ENCODE results near the gene PRPH. TPM values are rescaled to one million over a fixed set of nuclear protein-coding genes. Genes with fewer than 3 reads are reported as not detected.
"Not testable (repeated sequence)": the region's sequence is repeated elsewhere in the genome, so short reads cannot be mapped to it uniquely, and the experiment has no call there.

The PRPH gene
- total RNA-seq, 6 experiments from 2014 or later, result not detected

DNA sequence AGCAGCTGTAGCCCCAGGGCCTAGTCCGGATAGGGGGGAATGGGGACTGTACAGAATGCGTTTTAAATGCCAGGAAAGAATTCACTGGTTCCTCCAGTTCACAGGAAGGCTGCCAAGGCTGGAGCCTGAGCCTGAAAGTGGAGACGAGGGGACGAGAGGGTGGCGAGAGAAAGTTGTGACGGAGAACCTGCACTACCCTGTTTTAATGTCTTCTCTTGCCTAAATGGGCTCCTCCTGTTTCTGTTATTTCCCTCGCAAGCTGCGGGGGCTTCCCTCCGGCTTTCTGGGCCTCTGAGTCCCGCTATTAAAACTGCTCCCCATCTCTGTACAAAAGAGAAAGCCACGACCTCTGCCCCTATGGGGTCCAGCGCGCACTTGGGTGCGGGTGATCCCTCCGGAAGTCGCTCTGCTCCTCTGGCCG, 37.5 kb downstream of the PRPH start:
- Mint-ChIP-seq H3K27ac (no peak overlapping the region), H3K4me1 (ENCODE audit: low read depth) (peaks cover 8% of the 10 kb centered on the region), H3K36me3 (ENCODE audit: low read depth) (peaks cover 9% of the 10 kb centered on the region; the same call in 1 of the 2 replicates), H3K4me3 (no peak overlapping the region), H3K27me3 (ENCODE audit: insufficient read depth) (peaks cover 21% of the 10 kb centered on the region), H3K9me3 (no peaks in the 10 kb centered on the region)
- TF ChIP-seq, protein P1, sequence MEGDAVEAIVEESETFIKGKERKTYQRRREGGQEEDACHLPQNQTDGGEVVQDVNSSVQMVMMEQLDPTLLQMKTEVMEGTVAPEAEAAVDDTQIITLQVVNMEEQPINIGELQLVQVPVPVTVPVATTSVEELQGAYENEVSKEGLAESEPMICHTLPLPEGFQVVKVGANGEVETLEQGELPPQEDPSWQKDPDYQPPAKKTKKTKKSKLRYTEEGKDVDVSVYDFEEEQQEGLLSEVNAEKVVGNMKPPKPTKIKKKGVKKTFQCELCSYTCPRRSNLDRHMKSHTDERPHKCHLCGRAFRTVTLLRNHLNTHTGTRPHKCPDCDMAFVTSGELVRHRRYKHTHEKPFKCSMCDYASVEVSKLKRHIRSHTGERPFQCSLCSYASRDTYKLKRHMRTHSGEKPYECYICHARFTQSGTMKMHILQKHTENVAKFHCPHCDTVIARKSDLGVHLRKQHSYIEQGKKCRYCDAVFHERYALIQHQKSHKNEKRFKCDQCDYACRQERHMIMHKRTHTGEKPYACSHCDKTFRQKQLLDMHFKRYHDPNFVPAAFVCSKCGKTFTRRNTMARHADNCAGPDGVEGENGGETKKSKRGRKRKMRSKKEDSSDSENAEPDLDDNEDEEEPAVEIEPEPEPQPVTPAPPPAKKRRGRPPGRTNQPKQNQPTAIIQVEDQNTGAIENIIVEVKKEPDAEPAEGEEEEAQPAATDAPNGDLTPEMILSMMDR (IDR thresholded peaks at IDR 0.05), result no peak
- DNase-seq, result no peak

DNA sequence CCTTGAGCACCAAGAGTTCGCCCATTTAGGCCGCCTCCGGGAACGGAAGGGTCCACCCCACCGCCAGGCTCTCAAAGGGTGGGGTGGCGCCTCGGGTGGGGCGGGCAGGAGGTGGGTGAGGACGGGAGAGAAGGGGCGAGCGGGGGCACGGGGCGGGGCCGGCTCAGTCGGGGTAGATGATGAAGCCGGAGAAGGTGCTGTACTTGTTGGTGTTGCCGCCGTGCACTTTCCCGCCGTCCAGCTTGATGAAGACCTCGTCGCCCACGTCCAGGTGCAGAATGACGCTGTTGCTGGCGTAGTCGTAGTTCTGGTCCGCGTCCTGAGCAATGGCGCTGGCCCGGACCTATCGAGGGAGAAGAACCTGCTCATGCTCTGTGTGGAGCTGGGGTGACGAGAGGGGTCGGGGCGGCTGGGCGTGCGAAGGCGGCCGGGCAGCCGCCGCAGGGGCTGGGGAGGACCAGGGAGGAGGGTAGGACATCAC, 38.0 kb downstream of the PRPH start:
- peaks cover 21% of the 10 kb centered on the region for H3K27me3 Mint-ChIP-seq (ENCODE audit: insufficient read depth)

DNA sequence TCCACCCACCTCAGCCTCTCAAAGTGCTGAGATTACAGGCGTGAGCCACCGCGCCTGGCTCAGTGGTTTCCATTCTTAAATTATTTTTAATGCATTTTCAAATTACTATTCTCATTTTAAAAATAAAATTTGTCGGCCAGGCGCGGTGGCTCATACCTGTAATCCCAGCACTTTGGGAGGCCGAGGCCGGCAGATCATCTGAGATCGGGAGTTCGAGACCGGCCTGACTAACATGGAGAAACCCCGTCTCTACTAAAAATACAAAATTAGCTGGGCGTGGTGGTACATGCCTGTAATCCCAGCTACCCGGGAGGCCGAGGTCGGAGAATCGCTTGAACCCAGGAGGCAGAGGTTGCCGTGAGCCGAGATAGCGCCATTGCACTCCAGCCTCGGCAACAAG, 38.8 kb downstream of the PRPH start:
- not testable (repeated sequence) for H3K9me3 Mint-ChIP-seq; DNase-seq; H3K4me3 Mint-ChIP-seq; H3K27ac Mint-ChIP-seq; H3K36me3 Mint-ChIP-seq (ENCODE audit: low read depth)
- Mint-ChIP-seq H3K27me3 (ENCODE audit: insufficient read depth) (peaks cover 21% of the 10 kb centered on the region), H3K4me1 (ENCODE audit: low read depth) (peaks cover 13% of the 10 kb centered on the region)

More for the DNA sequence above, 38.0 kb downstream of the PRPH start:
- no peak overlapping the region for H3K27ac Mint-ChIP-seq
- H3K4me3 Mint-ChIP-seq, result no peak overlapping the region
- TF ChIP-seq, protein P1 (IDR thresholded peaks at IDR 0.05), result no peak
- no peak for DNase-seq
- peaks cover 5% of the 10 kb centered on the region; the same call in 1 of the 2 replicates for H3K36me3 Mint-ChIP-seq (ENCODE audit: low read depth)
- no peaks in the 10 kb centered on the region for H3K9me3 Mint-ChIP-seq
- H3K4me1 Mint-ChIP-seq (ENCODE audit: low read depth), result peaks cover 13% of the 10 kb centered on the region

DNA sequence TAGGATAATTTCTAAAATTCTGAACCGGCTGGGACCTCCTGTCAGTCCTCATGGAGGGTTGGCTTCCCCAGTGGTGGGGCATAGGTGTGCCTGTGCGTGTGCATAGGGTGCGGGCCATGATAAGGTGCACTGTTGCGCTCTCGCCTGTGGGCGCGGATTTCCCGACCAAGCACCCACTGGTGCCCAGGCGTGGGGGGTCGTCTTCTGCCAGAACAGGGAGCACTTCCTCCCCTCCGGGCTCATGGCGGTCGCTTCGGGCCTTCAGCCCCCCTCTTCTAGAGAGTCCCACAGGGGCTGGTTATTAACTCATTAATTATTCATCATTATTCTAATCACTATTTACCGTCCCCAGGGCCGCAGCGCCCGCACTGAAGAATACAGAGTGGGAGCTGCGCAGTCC, 39.3 kb downstream of the PRPH start:
- peaks cover 21% of the 10 kb centered on the region for H3K27me3 Mint-ChIP-seq (ENCODE audit: insufficient read depth)
- TF ChIP-seq, protein P1 (IDR thresholded peaks at IDR 0.05), result no peak
- H3K4me3 Mint-ChIP-seq, result no peak overlapping the region
- no peaks in the 10 kb centered on the region; the same call in 1 of the 2 replicates for H3K36me3 Mint-ChIP-seq (ENCODE audit: low read depth)
- H3K9me3 Mint-ChIP-seq, result no peaks in the 10 kb centered on the region
- H3K4me1 Mint-ChIP-seq (ENCODE audit: low read depth), result peaks cover 13% of the 10 kb centered on the region
- H3K27ac Mint-ChIP-seq, result no peak overlapping the region
- DNase-seq, result no peak

DNA sequence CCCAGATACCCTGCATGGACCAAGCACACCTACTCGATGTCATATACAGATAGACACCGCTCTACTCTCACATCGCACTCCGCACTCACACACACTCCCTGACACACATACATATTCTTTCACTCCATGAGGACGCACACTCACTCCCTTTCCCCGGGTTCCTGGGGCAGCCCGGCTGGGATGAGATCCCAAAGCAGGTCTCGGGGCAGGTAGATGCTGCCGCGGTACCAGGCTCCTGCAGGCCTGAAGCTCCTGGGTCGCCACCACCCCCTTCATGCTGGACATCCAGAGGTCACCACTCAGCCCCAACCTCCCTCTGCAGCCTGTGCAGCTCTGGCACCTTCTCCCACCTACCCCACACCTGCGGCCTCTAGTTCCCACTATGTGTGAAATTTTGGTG, 39.7 kb downstream of the PRPH start:
- no peak overlapping the region for H3K4me3 Mint-ChIP-seq
- H3K9me3 Mint-ChIP-seq, result no peaks in the 10 kb centered on the region
- H3K27me3 Mint-ChIP-seq (ENCODE audit: insufficient read depth), result peaks cover 21% of the 10 kb centered on the region
- no peak overlapping the region for H3K27ac Mint-ChIP-seq
- DNase-seq, result no peak
- H3K4me1 Mint-ChIP-seq (ENCODE audit: low read depth), result peaks cover 13% of the 10 kb centered on the region
- no peaks in the 10 kb centered on the region; the same call in 1 of the 2 replicates for H3K36me3 Mint-ChIP-seq (ENCODE audit: low read depth)
- TF ChIP-seq, protein P1 (IDR thresholded peaks at IDR 0.05), result no peak

DNA sequence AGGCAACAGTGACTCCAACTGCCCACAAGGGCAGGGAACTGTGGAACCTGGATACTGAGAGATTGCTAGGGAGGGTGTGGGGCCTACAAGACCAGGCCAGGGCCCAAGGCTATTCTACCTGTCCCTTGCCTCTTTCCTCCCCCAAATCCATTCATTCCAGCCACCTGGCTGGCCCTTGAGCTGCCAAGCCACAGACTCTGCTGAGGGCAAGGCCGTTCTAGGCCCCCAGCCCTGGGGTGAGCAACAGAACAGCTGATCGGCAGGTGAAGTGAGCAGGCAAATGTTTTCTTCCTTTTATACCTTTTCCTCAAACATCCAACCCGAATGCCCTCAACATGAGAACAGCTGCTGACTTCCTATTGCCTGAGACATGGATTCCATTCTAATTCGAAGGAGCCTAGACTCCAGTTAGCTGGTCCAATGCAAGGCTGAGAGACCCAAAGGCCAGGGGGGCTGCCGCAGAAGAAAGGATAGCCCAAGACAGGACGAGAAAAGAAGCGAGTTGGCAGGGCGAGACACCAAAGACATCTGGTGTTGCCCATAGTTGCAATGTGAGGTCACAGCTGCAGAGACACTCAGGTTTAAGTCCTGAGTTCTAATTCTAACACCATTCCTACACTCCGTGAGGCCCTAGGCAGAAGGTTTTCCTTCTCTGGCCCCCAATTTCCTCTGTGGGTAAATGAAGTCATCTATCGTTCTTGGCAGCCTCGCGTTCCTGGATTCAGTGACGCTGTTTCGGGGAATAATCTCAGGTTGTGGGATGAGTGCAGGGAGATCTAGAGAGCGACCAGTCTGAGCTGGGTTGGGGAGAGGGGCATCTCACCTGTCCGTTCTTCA, 40.4 kb downstream of the PRPH start:
- Mint-ChIP-seq H3K4me1 (ENCODE audit: low read depth) (peaks cover 13% of the 10 kb centered on the region), H3K4me3 (no peak overlapping the region; the same call in 1 of the 2 replicates), H3K36me3 (ENCODE audit: low read depth) (no peaks in the 10 kb centered on the region; the same call in 1 of the 2 replicates), H3K27me3 (ENCODE audit: insufficient read depth) (peaks cover 26% of the 10 kb centered on the region), H3K27ac (no peak overlapping the region), H3K9me3 (no peaks in the 10 kb centered on the region)
- DNase-seq, result no peak
- TF ChIP-seq, protein P1 (IDR thresholded peaks at IDR 0.05), result no peak
